SK-N-MC (cell line): ENCODE results near the gene CDK5R2.

Experiments
- EZH2 ChIP-seq: fragments of 200-600 bp; sonication (generic); IDR thresholded peaks from one replicate; pipeline ENCODE4 v1.6.1; 2017; ENCODE audit warnings: antibody characterized with exemption
- POLR2AphosphoS5 ChIP-seq: IDR thresholded peaks from 2 replicates; pipeline ENCODE4 v1.6.1; 2012; ENCODE audit warnings: mild to moderate bottlenecking, low read depth, low read length, borderline replicate concordance

- no peak for TF ChIP-seq EZH2
- no peak for TF ChIP-seq POLR2AphosphoS5
Observed at GRCh38 chr2:218996937-218997336, 37.5 kb downstream of the CDK5R2 start.
